Body of pancreas (tissue), 4 donors: ENCODE measurements around the gene HIF3A.
A peak's percentile ranks its signal among the peaks of the same experiment; 100 is the strongest.

Experiments
- POLR2A ChIP-seq, 3 donors: fragments of 450-650 bp; IDR thresholded peaks; one replicate each; pipeline ENCODE4 v1.6.1; 2016; ENCODE audit warnings: antibody characterized with exemption in 3 of 3, mild to moderate bottlenecking in 2 of 3
- TF ChIP-seq, protein P1 (sequence below), 7 experiments: fragments of 450-650 bp in 4 of 7; fragments of 200-600 bp in 3 of 7; sonication (generic) in 3 of 7; IDR thresholded peaks; one replicate each; pipeline ENCODE4 v1.5.1; 2016 to 2019; ENCODE audit warnings: antibody characterized with exemption in 7 of 7

DNA sequence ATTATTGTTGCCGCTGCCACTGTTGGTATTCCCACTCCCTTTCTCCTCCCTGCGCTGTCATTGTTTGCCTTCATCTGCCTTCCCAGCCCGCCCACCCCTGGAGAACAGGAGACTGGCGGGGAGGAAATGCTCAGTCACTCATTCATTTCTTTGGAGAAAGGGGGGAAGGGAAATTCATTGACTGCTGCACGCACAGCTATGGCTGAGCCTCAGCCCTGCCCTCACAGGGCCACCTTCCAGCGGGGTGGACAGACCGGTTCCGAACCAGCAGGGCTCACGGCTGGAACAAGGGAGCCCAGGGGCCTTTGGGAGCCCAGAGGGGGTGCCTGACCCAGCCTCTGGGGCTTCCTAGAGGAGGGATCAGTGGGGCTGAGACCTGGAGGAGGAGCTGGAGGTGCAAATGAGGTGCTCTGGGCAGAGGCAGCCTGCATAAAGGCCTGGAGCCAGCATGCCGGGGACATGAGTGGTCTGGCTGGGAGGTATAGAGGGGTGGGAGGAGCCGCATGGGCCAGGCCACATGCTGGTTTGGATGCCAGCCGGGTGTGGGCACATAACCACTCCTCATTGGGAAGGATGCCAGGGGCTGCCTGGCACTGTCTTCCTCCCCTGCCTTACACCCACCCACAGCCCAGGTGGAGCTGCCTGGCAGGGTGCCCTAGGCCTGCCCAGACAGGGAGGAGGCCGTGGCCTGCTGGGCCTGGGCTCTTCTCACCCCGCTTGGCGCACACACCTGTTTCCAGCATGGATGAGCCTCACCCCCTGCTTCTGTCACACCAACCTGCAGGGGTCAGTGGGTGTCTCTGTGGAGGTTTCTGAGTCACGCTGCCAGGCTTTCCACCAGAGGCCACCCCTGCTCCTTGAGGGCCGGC, 76.9 kb downstream of the HIF3A start:
- TF ChIP-seq, protein P1, sequence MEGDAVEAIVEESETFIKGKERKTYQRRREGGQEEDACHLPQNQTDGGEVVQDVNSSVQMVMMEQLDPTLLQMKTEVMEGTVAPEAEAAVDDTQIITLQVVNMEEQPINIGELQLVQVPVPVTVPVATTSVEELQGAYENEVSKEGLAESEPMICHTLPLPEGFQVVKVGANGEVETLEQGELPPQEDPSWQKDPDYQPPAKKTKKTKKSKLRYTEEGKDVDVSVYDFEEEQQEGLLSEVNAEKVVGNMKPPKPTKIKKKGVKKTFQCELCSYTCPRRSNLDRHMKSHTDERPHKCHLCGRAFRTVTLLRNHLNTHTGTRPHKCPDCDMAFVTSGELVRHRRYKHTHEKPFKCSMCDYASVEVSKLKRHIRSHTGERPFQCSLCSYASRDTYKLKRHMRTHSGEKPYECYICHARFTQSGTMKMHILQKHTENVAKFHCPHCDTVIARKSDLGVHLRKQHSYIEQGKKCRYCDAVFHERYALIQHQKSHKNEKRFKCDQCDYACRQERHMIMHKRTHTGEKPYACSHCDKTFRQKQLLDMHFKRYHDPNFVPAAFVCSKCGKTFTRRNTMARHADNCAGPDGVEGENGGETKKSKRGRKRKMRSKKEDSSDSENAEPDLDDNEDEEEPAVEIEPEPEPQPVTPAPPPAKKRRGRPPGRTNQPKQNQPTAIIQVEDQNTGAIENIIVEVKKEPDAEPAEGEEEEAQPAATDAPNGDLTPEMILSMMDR (IDR thresholded peaks at IDR 0.05): peak in 2 of 7 experiments; percentile 15
- peak in 2 of 3 donors; percentile 45 to 47 for TF ChIP-seq POLR2A (IDR thresholded peaks at IDR 0.05)
